GM12872 (cell line): ENCODE data around the gene METTL15.

Source experiments
- CTCF ChIP-seq: IDR thresholded peaks from 3 replicates; pipeline ENCODE4 v1.5.1; 2011; ENCODE audit warnings: low read depth, mild to moderate bottlenecking, low read length, moderate library complexity; ENCODE audit not compliant: insufficient read depth

METTL15 gene

GRCh38 chr11:28107750-28108618, at the start of gene METTL15, which contains the start of gene KIF18A:
Gene METTL15 (plus strand): TSS chr11:28108388. CDS start chr11:28113335, 4,947 bp downstream.
Gene KIF18A (minus strand): TSS chr11:28108156. CDS start chr11:28097947, 10,209 bp downstream.
- no peak for TF ChIP-seq CTCF

- no peak for TF ChIP-seq CTCF
Observed at GRCh38 chr11:28071305-28071704, 36.9 kb upstream of the METTL15 start.

- no peak for TF ChIP-seq CTCF
Observed at GRCh38 chr11:28072321-28072720, 35.9 kb upstream of the METTL15 start.

- TF ChIP-seq CTCF, result no peak
Observed at GRCh38 chr11:28077521-28077920, 30.7 kb upstream of the METTL15 start.

GRCh38 chr11:28083118-28083517, 25.1 kb upstream of the METTL15 start:
- no peak for TF ChIP-seq CTCF

- TF ChIP-seq CTCF, result no peak
Observed at GRCh38 chr11:28086569-28086968, 21.6 kb upstream of the METTL15 start.

- no peak for TF ChIP-seq CTCF
Observed at GRCh38 chr11:28089378-28089777, 18.8 kb upstream of the METTL15 start.
